Suprapubic skin (tissue), 4 donors: ENCODE measurements around the gene COL5A2.

Source experiments
- EP300 ChIP-seq: sonication (generic); formaldehyde crosslinking; IDR thresholded peaks from one replicate; pipeline ENCODE4 v1.6.1; 2017; ENCODE audit warnings: antibody characterized with exemption
- POLR2A ChIP-seq, 2 donors: fragments of 450-650 bp; IDR thresholded peaks; one replicate each; pipeline ENCODE4 v1.6.1; 2017; ENCODE audit warnings: antibody characterized with exemption in 2 of 2, mild to moderate bottlenecking in 2 of 2, moderate library complexity in 2 of 2
- POLR2AphosphoS5 ChIP-seq, 3 donors: sonication (generic); formaldehyde crosslinking; IDR thresholded peaks; one replicate each; pipeline ENCODE4 v1.6.1; 2017; ENCODE audit warnings: antibody characterized with exemption in 3 of 3
- TF ChIP-seq, protein P1 (sequence below), 2 donors: fragments of 200-600 bp in 1 of 2; fragments of 450-650 bp in 1 of 2; sonication (generic) in 1 of 2; IDR thresholded peaks; one replicate each; pipeline ENCODE4 v1.5.1; 2016 to 2019; ENCODE audit warnings: antibody characterized with exemption in 2 of 2, mild to moderate bottlenecking in 1 of 2, moderate library complexity in 1 of 2

DNA sequence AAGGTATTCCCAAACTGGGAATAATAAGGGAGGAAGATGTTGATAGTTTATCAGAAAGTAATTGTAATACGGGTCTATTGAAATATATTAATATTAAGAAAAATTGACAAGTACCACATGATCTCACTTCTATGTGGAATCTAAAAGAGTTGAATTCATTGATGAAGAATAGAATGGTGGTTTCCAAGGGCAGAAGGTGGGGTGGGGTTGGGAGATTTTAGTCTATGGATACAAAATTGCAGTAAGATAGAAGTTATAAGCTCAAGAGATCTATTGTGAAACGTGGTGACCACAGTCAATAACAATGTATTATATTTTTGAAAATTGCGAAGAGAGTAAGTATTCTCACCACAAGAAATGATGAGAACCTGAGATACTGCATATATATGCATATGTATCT, 166.5 kb downstream of the COL5A2 start:
- TF ChIP-seq, protein P1, sequence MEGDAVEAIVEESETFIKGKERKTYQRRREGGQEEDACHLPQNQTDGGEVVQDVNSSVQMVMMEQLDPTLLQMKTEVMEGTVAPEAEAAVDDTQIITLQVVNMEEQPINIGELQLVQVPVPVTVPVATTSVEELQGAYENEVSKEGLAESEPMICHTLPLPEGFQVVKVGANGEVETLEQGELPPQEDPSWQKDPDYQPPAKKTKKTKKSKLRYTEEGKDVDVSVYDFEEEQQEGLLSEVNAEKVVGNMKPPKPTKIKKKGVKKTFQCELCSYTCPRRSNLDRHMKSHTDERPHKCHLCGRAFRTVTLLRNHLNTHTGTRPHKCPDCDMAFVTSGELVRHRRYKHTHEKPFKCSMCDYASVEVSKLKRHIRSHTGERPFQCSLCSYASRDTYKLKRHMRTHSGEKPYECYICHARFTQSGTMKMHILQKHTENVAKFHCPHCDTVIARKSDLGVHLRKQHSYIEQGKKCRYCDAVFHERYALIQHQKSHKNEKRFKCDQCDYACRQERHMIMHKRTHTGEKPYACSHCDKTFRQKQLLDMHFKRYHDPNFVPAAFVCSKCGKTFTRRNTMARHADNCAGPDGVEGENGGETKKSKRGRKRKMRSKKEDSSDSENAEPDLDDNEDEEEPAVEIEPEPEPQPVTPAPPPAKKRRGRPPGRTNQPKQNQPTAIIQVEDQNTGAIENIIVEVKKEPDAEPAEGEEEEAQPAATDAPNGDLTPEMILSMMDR (IDR thresholded peaks at IDR 0.05): no peak
- TF ChIP-seq POLR2A (IDR thresholded peaks at IDR 0.05) (no peak), POLR2AphosphoS5 (IDR thresholded peaks at IDR 0.05) (no peak), EP300 (no peak)
